ENCODE measurements around the gene EYS.

GRCh38 chr6:65091561-65091960 is 615.5 kb downstream of the EYS start:
- TF ChIP-seq EZH2 (IDR thresholded peaks at IDR 0.05; ENCODE audit: insufficient read depth, poor library complexity, severe bottlenecking) (no peak), EZH2phosphoT487 (IDR thresholded peaks at IDR 0.05; ENCODE audit: insufficient read depth, low read depth) (no peak)

Data from GM23248 (cell line).